HEK293T (cell line): ENCODE results near the gene ZNF282.

ENCODE experiments used
- CTCF ChIA-PET: fragments of 350-600 bp; formaldehyde crosslinking; extraction: SDS; loops from one replicate; lab custom pipeline; 2021; ENCODE audit warnings: antibody characterized with exemption, inconsistent platforms; lab: Yijun Ruan, JAX
- POLR2A ChIA-PET: fragments of 350-600 bp; formaldehyde crosslinking; extraction: SDS; loops from one replicate; lab custom pipeline; 2020; ENCODE audit warnings: antibody characterized with exemption, inconsistent platforms; lab: Yijun Ruan, JAX
- DNase-seq: peaks from one replicate; pipeline ENCODE4 v3.0.0; 2012; ENCODE audit warnings: mixed read lengths; ENCODE audit errors: extremely low spot score
- ARNT ChIP-seq: fragments of 450-650 bp; IDR thresholded peaks from 2 replicates; pipeline ENCODE4 v1.6.1; 2017; ENCODE audit warnings: mild to moderate bottlenecking
- BHLHE40 ChIP-seq: fragments of 450-650 bp; IDR thresholded peaks from 2 replicates; pipeline ENCODE4 v1.6.1; 2016; ENCODE audit warnings: mild to moderate bottlenecking, moderate library complexity, borderline replicate concordance
- CTBP1 ChIP-seq: fragments of 450-650 bp; IDR thresholded peaks from 2 replicates; pipeline ENCODE4 v1.6.1; 2016; ENCODE audit warnings: borderline replicate concordance
- ELF4 ChIP-seq: fragments of 450-650 bp; IDR thresholded peaks from 2 replicates; pipeline ENCODE4 v1.6.1; 2017; ENCODE audit warnings: antibody characterized with exemption
- FOXA1 ChIP-seq: fragments of 450-650 bp; IDR thresholded peaks from 2 replicates; pipeline ENCODE4 v1.6.1; 2016; ENCODE audit warnings: mild to moderate bottlenecking
- FOXK2 ChIP-seq: fragments of 450-650 bp; IDR thresholded peaks from 2 replicates; pipeline ENCODE4 v1.6.1; 2016; ENCODE audit warnings: mild to moderate bottlenecking
- FOXM1 ChIP-seq: fragments of 450-650 bp; IDR thresholded peaks from 2 replicates; pipeline ENCODE4 v1.6.1; 2017; ENCODE audit warnings: mild to moderate bottlenecking, borderline replicate concordance
- HDGF ChIP-seq: fragments of 450-650 bp; IDR thresholded peaks from 2 replicates; pipeline ENCODE4 v1.6.1; 2017; ENCODE audit warnings: antibody characterized with exemption, borderline replicate concordance
- L3MBTL2 ChIP-seq: fragments of 450-650 bp; conservative IDR thresholded peaks from 2 replicates; pipeline ENCODE4 v1.6.1; 2016; ENCODE audit warnings: mild to moderate bottlenecking
- LEF1 ChIP-seq: fragments of 450-650 bp; IDR thresholded peaks from 2 replicates; pipeline ENCODE4 v1.6.1; 2017; ENCODE audit warnings: mild to moderate bottlenecking, borderline replicate concordance
- NFRKB ChIP-seq: fragments of 450-650 bp; IDR thresholded peaks from 2 replicates; pipeline ENCODE4 v1.6.1; 2016; ENCODE audit warnings: mild to moderate bottlenecking, moderate library complexity
- SP1 ChIP-seq: fragments of 450-650 bp; IDR thresholded peaks from 2 replicates; pipeline ENCODE4 v1.6.1; 2017
- SUZ12 ChIP-seq: fragments of 450-650 bp; IDR thresholded peaks from 2 replicates; pipeline ENCODE4 v1.6.1; 2016; ENCODE audit warnings: mild to moderate bottlenecking
- TARDBP ChIP-seq: fragments of 450-650 bp; IDR thresholded peaks from 2 replicates; pipeline ENCODE4 v1.6.1; 2016
- ZNF384 ChIP-seq: fragments of 450-650 bp; IDR thresholded peaks from 2 replicates; pipeline ENCODE4 v1.6.1; 2016
- TF ChIP-seq, protein P1 (sequence below): fragments of 450-650 bp; IDR thresholded peaks from 2 replicates; pipeline ENCODE4 v1.6.1; 2016

The ZNF282 gene

GRCh38 chr7:149202831-149203231, 7.5 kb downstream of the ZNF282 start:
- no peak for TF ChIP-seq FOXA1
- no peak for TF ChIP-seq SP1
- TF ChIP-seq ELF4, result no peak
- TF ChIP-seq FOXK2, result no peak
- TF ChIP-seq LEF1, result no peak
- no peak for TF ChIP-seq BHLHE40
- no peak for TF ChIP-seq L3MBTL2
- no peak for TF ChIP-seq FOXM1
- no peak for TF ChIP-seq SUZ12
- TF ChIP-seq ARNT, result no peak
- TF ChIP-seq ZNF384, result no peak
- no peak for TF ChIP-seq CTBP1
- TF ChIP-seq, protein P1, sequence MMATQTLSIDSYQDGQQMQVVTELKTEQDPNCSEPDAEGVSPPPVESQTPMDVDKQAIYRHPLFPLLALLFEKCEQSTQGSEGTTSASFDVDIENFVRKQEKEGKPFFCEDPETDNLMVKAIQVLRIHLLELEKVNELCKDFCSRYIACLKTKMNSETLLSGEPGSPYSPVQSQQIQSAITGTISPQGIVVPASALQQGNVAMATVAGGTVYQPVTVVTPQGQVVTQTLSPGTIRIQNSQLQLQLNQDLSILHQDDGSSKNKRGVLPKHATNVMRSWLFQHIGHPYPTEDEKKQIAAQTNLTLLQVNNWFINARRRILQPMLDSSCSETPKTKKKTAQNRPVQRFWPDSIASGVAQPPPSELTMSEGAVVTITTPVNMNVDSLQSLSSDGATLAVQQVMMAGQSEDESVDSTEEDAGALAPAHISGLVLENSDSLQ, result no peak
- no peak for TF ChIP-seq TARDBP
- TF ChIP-seq HDGF, result no peak
- TF ChIP-seq NFRKB, result no peak
- POLR2A ChIA-PET, result no interaction called here
- no peak for DNase-seq
- CTCF ChIA-PET, result no interaction called here

GRCh38 chr7:149205690-149206381, 10.5 kb downstream of the ZNF282 start:
- ChIA-PET CTCF (no interaction called here), POLR2A (interaction anchor here (2.2 kb wide), 1 partner anchor 10 kb away, joined by 13 read pairs; the partner anchor contains the start of gene ZNF282)
- TF ChIP-seq, protein P1, result no peak
- TF ChIP-seq NFRKB (no peak), LEF1 (no peak), ELF4 (no peak), HDGF (no peak), ZNF384 (no peak), SP1 (no peak), FOXA1 (no peak), TARDBP (no peak), FOXK2 (no peak), SUZ12 (no peak)
- DNase-seq, result no peak

GRCh38 chr7:149207324-149208035, 12.1 kb downstream of the ZNF282 start:
- POLR2A ChIA-PET, result interaction anchor here (4.4 kb wide), 1 partner anchor 12 kb away, joined by 15 read pairs; the partner anchor contains the start of gene ZNF282

GRCh38 chr7:149209518-149210269, 14.3 kb downstream of the ZNF282 start:
- TF ChIP-seq FOXM1 (no peak), TARDBP (no peak), ARNT (no peak)
- POLR2A ChIA-PET, result interaction anchor here (4.4 kb wide), 1 partner anchor 14 kb away, joined by 15 read pairs; the partner anchor contains the start of gene ZNF282
- DNase-seq, result peak; percentile 87
- CTCF ChIA-PET, result interaction anchor here (0.9 kb wide), 1 partner anchor 14 kb away, joined by 3 read pairs; the partner anchor contains the start of gene ZNF282

More at GRCh38 chr7:149207324-149208035, 12.1 kb downstream of the ZNF282 start:
- no peak for TF ChIP-seq SP1
- CTCF ChIA-PET, result no interaction called here
- DNase-seq, result no peak

DNA sequence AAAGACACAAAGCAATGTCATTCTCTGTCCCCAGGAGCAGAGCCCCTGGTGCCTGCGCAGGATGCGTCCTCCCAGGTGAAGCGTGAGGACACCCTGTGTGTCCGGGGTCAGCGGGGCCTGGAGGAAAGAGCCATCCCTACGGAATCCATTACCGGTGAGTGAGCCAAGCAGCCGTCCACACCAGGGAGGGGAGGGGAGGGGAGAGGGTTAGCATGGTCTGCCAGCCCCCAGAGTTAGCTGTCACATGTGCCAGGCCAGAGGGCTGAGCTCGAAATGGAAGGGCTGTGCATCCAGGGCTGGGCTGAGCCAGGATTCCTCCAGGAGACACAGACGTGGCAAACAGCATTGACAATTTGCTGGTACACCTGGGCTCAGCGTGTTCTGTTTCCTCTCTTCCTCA, 15.2 kb downstream of the ZNF282 start:
- DNase-seq, result no peak
- ChIA-PET POLR2A (interaction anchor here (4.4 kb wide), 1 partner anchor 15 kb away, joined by 15 read pairs; the partner anchor contains the start of gene ZNF282), CTCF (interaction anchor here (0.9 kb wide), 1 partner anchor 15 kb away, joined by 3 read pairs; the partner anchor contains the start of gene ZNF282)
- no peak for TF ChIP-seq NFRKB
- no peak for TF ChIP-seq SUZ12
- no peak for TF ChIP-seq ELF4
- no peak for TF ChIP-seq ARNT
- no peak for TF ChIP-seq ZNF384
- TF ChIP-seq SP1, result no peak
- TF ChIP-seq CTBP1, result no peak
- TF ChIP-seq BHLHE40, result no peak
- TF ChIP-seq FOXK2, result no peak
- TF ChIP-seq L3MBTL2, result no peak
- TF ChIP-seq TARDBP, result no peak
- TF ChIP-seq LEF1, result no peak
- TF ChIP-seq FOXA1, result no peak
- TF ChIP-seq FOXM1, result no peak
- TF ChIP-seq, protein P1, result no peak
- TF ChIP-seq HDGF, result no peak
